ENCODE data around the gene TTC28. TPM values are rescaled to one million over a fixed set of nuclear protein-coding genes. Genes with fewer than 3 reads are reported as not detected.

The TTC28 gene
- total and polyA plus RNA-seq, 12 donors, result 2.1 to 27.7 (median 20.4) TPM

GRCh38 chr22:28027453-28028448 is 651.9 kb downstream of the TTC28 start:
- intact Hi-C loops (cut with DNase I), result loop anchor here in 6 of 10 donors (10.0 kb wide), 5 partner anchors 87 to 1007 kb away; no protein-coding TSS in a partner anchor
- no peaks in the 10 kb centered on the region for H3K9me3 ChIP-seq
- DNase-seq (no peak), ATAC-seq (peak in 7 of 8 donors; percentile 29 to 58 (median 43))
- H3K27ac ChIP-seq, result peak overlapping the region in 8 of 10 donors; percentile 39 to 79 (median 67)
- WGBS, 2 donors, result 51 to 63% methylated on average over 13 of the region's 13 CpGs
- TF ChIP-seq CTCF (IDR thresholded peaks at IDR 0.05), result no peak
- no peak overlapping the region for H3K4me3 ChIP-seq
- H3K36me3 ChIP-seq, result peaks cover 0 to 30% (median 0%) of the 10 kb centered on the region in 9 donors
- no peaks in the 10 kb centered on the region for H3K27me3 ChIP-seq
- H3K4me1 ChIP-seq, result peaks cover 18 to 65% (median 43%) of the 10 kb centered on the region in 9 donors

GRCh38 chr22:28025866-28026575 is 653.6 kb downstream of the TTC28 start:
- Histone ChIP-seq H3K27me3 (no peaks in the 10 kb centered on the region), H3K9me3 (no peaks in the 10 kb centered on the region), H3K4me3 (no peak overlapping the region), H3K4me1 (peaks cover 18 to 66% (median 43%) of the 10 kb centered on the region in 9 donors), H3K36me3 (peaks cover 0 to 30% (median 0%) of the 10 kb centered on the region in 9 donors), H3K27ac (peak overlapping the region in 4 of 10 donors; percentile 1 to 79 (median 26))
- DNase-seq, result no peak
- intact Hi-C loops (cut with DNase I), result loop anchor here in 6 of 10 donors (10.0 kb wide), 5 partner anchors 89 to 1009 kb away; no protein-coding TSS in a partner anchor
- WGBS, 2 donors, result 95% methylated on average over 12 of the region's 12 CpGs
- ATAC-seq, result no peak
- no peak for TF ChIP-seq CTCF (IDR thresholded peaks at IDR 0.05)

DNA sequence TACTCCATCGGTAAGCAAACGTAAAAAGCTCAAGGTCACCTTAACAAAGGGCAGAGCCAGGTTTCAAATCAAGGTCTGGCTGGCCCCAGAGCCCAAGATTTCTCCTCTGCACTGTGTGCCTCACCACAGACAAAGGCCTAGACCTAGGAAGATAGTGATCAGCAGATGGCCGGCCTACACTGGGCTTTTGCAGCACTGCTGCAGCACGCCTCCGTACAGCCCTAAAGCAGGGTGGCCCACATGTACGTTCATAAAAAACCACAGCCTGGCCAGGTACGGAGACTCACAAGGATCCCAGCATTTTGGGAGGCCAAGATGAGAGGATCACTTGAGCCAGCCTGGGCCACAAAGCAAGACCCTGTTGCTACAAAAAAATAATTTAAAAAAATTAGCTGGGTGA is 654.3 kb downstream of the TTC28 start:
- Histone ChIP-seq H3K4me1 (peaks cover 18 to 73% (median 46%) of the 10 kb centered on the region in 9 donors), H3K9me3 (no peaks in the 10 kb centered on the region), H3K27me3 (no peaks in the 10 kb centered on the region), H3K36me3 (peaks cover 0 to 30% (median 0%) of the 10 kb centered on the region in 9 donors), H3K4me3 (no peak overlapping the region), H3K27ac (no peak overlapping the region)
- DNase-seq (no peak), ATAC-seq (no peak)
- 84 to 86% methylated on average over 7 of the region's 7 CpGs for WGBS, 2 donors
- TF ChIP-seq CTCF (IDR thresholded peaks at IDR 0.05), result no peak
- intact Hi-C loops (cut with DNase I), result loop anchor here in 6 of 10 donors (10.0 kb wide), 5 partner anchors 89 to 1009 kb away; no protein-coding TSS in a partner anchor

DNA sequence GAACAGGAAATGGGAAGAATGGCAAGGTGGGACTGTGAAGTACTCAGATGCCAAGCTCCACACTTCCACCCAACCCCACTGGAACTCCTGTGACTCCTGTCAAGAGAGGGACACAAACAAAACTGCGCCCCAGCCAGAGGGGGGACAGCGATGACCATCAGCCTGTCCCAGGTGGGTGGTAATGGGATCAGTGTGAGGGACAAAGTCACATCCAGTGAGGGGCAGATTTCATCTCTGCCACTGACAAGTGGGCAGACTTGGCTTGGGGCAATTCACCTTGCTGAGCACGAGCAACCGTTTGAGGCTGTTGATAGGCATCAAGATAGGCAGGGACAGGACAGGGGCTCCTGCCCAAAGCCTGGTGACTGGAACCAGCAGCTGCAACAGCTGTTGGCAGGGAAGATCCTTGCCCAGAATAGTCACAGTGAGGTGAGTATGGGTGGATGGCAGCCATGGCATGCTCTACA is 655.2 kb downstream of the TTC28 start:
- WGBS, 2 donors, result 69 to 74% methylated on average over 4 of the region's 4 CpGs
- no peak for TF ChIP-seq CTCF (IDR thresholded peaks at IDR 0.05)
- peaks cover 0 to 24% (median 0%) of the 10 kb centered on the region in 9 donors for H3K36me3 ChIP-seq
- ATAC-seq, result peak in 1 of 8 donors; percentile 12
- no peaks in the 10 kb centered on the region for H3K9me3 ChIP-seq
- H3K27ac ChIP-seq, result peak overlapping the region in 1 of 10 donors; percentile 9
- peaks cover 14 to 69% (median 45%) of the 10 kb centered on the region in 9 donors for H3K4me1 ChIP-seq
- intact Hi-C loops (cut with DNase I), result loop anchor here in 6 of 10 donors (5.0 to 10.0 kb wide), 6 partner anchors 90 to 1010 kb away; no protein-coding TSS in a partner anchor
- no peaks in the 10 kb centered on the region for H3K27me3 ChIP-seq
- no peak overlapping the region for H3K4me3 ChIP-seq
- DNase-seq, result no peak
